Neutrophil (primary cell): Measurements from ENCODE around the gene MCOLN3.
"Not testable (repeated sequence)": the region's sequence is repeated elsewhere in the genome, so short reads cannot be mapped to it uniquely, and the experiment has no call there.

ENCODE experiments used
- H3K27ac ChIP-seq: fragments of 200-600 bp; sonication (generic); 2 replicates; pipeline ENCODE4 v1.5.1; 2016; ENCODE audit warnings: mild to moderate bottlenecking, moderate library complexity
- H3K27me3 ChIP-seq: fragments of 200-600 bp; sonication (generic); 2 replicates; pipeline ENCODE4 v1.6.0; 2016; ENCODE audit warnings: mild to moderate bottlenecking
- H3K36me3 ChIP-seq: fragments of 200-600 bp; sonication (generic); 2 replicates; pipeline ENCODE4 v1.5.1; 2017
- H3K4me1 ChIP-seq, 2 experiments: fragments of 200-600 bp in 1 of 2; sonication (generic) in 1 of 2; 1 replicate in 1 of 2; 2 replicates in 1 of 2; pipeline versions ENCODE4 v1.5.1 to v1.6.1; 2013 to 2016; ENCODE audit warnings: low read depth in 1 of 2, low read length in 1 of 2, mild to moderate bottlenecking in 1 of 2, moderate library complexity in 1 of 2; ENCODE audit not compliant: control insufficient read depth in 1 of 2, insufficient read depth in 1 of 2
- H3K4me3 ChIP-seq, 2 experiments: fragments of 200-600 bp in 1 of 2; sonication (generic) in 1 of 2; 1 replicate in 1 of 2; 2 replicates in 1 of 2; pipeline ENCODE4 v1.5.1; 2013 to 2016; ENCODE audit warnings: low read depth in 1 of 2, low read length in 1 of 2, mild to moderate bottlenecking in 1 of 2, moderate library complexity in 1 of 2
- H3K9me3 ChIP-seq: fragments of 200-600 bp; sonication (generic); 2 replicates; pipeline ENCODE4 v1.5.1; 2016
- CTCF ChIP-seq: fragments of 200-600 bp; sonication (generic); IDR thresholded peaks from 2 replicates; pipeline ENCODE4 v1.5.1; 2016; ENCODE audit warnings: antibody characterized with exemption

MCOLN3 gene

GRCh38 chr1:85019994-85020393 lies 28.3 kb downstream of the MCOLN3 start:
- Histone ChIP-seq H3K36me3 (no peaks in the 10 kb centered on the region), H3K27ac (no peak overlapping the region), H3K9me3 (no peaks in the 10 kb centered on the region), H3K4me3 (no peak overlapping the region), H3K27me3 (no peaks in the 10 kb centered on the region), H3K4me1 (no peaks in the 10 kb centered on the region)
- no peak for TF ChIP-seq CTCF

- Histone ChIP-seq H3K4me1 (no peaks in the 10 kb centered on the region), H3K9me3 (no peaks in the 10 kb centered on the region), H3K4me3 (no peak overlapping the region), H3K36me3 (no peaks in the 10 kb centered on the region), H3K27me3 (no peaks in the 10 kb centered on the region), H3K27ac (no peak overlapping the region)
- TF ChIP-seq CTCF: no peak
Measured at GRCh38 chr1:85015826-85016225, 32.5 kb downstream of the MCOLN3 start.

GRCh38 chr1:85005641-85006040 lies 42.7 kb downstream of the MCOLN3 start:
- H3K9me3 ChIP-seq, H3K4me1 ChIP-seq, H3K27ac ChIP-seq, H3K36me3 ChIP-seq, H3K4me3 ChIP-seq: not testable (repeated sequence)
- H3K27me3 ChIP-seq: peaks cover 21% of the 10 kb centered on the region

GRCh38 chr1:85001742-85002141 lies 46.6 kb downstream of the MCOLN3 start:
- no peak overlapping the region for H3K4me3 ChIP-seq
- peaks cover 20 to 24% of the 10 kb centered on the region in 2 experiments for H3K4me1 ChIP-seq
- H3K27ac ChIP-seq: no peak overlapping the region
- peaks cover 60% of the 10 kb centered on the region for H3K27me3 ChIP-seq
- H3K36me3 ChIP-seq: no peaks in the 10 kb centered on the region
- TF ChIP-seq CTCF: no peak
- no peaks in the 10 kb centered on the region for H3K9me3 ChIP-seq

GRCh38 chr1:84998642-84999280 lies 49.5 kb downstream of the MCOLN3 start:
- Histone ChIP-seq H3K27ac (no peak overlapping the region), H3K27me3 (peaks cover 89% of the 10 kb centered on the region), H3K9me3 (no peaks in the 10 kb centered on the region), H3K4me1 (peaks cover 23 to 28% of the 10 kb centered on the region in 2 experiments), H3K4me3 (no peak overlapping the region), H3K36me3 (no peaks in the 10 kb centered on the region)
- no peak for TF ChIP-seq CTCF

- H3K27me3 ChIP-seq: peaks cover 87% of the 10 kb centered on the region
Measured at GRCh38 chr1:84997667-84998600, 50.4 kb downstream of the MCOLN3 start.

More at GRCh38 chr1:84997667-84998600, 50.4 kb downstream of the MCOLN3 start:
- Histone ChIP-seq H3K4me3 (peak overlapping the region; percentile 18 to 57), H3K36me3 (no peaks in the 10 kb centered on the region), H3K9me3 (no peaks in the 10 kb centered on the region), H3K27ac (no peak overlapping the region), H3K4me1 (peaks cover 23 to 28% of the 10 kb centered on the region in 2 experiments)
- TF ChIP-seq CTCF: no peak
